HUES6 (cell line): ENCODE data around the gene PRR15L.
"Not testable (repeated sequence)": the region's sequence is repeated elsewhere in the genome, so short reads cannot be mapped to it uniquely, and the experiment has no call there.

Source experiments
- H3K27ac ChIP-seq: 2 replicates; pipeline ENCODE4 v1.7.0; 2013; ENCODE audit warnings: low read depth, mild to moderate bottlenecking, low read length, inconsistent platforms
- H3K27me3 ChIP-seq: 2 replicates; pipeline ENCODE4 v1.6.1; 2013; ENCODE audit warnings: low read length; ENCODE audit not compliant: control insufficient read depth, insufficient read depth
- H3K36me3 ChIP-seq: 2 replicates; pipeline ENCODE4 v1.6.1; 2013; ENCODE audit warnings: low read length; ENCODE audit not compliant: control insufficient read depth, insufficient read depth
- H3K4me1 ChIP-seq: 2 replicates; pipeline ENCODE4 v1.6.1; 2013; ENCODE audit warnings: low read length; ENCODE audit not compliant: control insufficient read depth, insufficient read depth
- H3K4me3 ChIP-seq: 2 replicates; pipeline ENCODE4 v1.5.1; 2013; ENCODE audit warnings: low read depth, low read length
- H3K9ac ChIP-seq: one replicate; pipeline ENCODE4 v1.6.1; 2013; ENCODE audit warnings: mild to moderate bottlenecking, low read length
- H3K9me3 ChIP-seq: 2 replicates; pipeline ENCODE4 v1.6.1; 2013; ENCODE audit warnings: low read depth, low read length; ENCODE audit not compliant: control insufficient read depth, insufficient read depth

PRR15L gene

DNA sequence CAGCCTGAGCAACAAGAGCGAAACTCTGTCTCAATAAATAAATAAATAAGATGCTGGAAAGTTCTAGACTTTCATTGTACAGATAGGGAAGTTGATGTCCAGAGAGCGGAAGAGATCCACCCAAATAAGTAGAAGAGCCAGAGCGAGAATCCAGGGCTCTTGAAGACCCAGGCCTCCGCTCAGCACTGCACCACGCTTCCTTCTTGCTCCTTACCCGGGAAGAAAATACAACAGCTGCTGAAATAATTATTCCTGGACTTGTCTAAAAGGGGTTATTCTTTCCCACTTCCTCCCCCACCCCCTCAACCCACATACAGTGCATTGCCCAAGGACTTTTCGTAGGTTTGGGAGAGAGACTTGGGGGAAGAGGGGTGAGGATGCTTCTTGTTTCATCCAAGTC lies 39.9 kb upstream of the PRR15L start:
- no peaks in the 10 kb centered on the region for H3K9me3 ChIP-seq
- no peak overlapping the region for H3K9ac ChIP-seq
- H3K4me1 ChIP-seq, result peaks cover 32% of the 10 kb centered on the region
- H3K4me3 ChIP-seq, result no peak overlapping the region
- no peaks in the 10 kb centered on the region for H3K36me3 ChIP-seq
- no peak overlapping the region for H3K27ac ChIP-seq
- no peaks in the 10 kb centered on the region for H3K27me3 ChIP-seq

DNA sequence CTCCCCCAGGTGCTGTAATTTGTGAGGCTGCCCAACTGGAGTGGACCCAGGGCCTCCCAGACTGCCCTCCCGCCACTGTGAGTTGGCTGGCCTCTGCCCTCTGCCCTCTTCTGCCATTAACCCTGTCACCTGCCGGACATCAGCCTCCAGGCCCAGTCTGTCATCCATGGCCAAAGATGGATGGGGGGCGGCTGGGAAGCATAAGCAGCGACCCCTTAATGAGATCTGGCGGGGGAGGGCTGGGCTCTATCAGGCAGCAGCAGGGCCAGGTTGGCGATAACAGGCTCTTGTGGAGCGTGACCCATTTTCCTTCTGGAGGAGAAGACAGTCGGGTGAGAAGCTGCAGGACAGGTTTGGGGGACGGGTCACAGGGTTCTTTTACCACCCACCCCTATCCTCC lies 38.5 kb upstream of the PRR15L start:
- H3K36me3 ChIP-seq, result no peaks in the 10 kb centered on the region
- H3K4me1 ChIP-seq, result peaks cover 38% of the 10 kb centered on the region
- no peak overlapping the region for H3K27ac ChIP-seq
- H3K27me3 ChIP-seq, result no peaks in the 10 kb centered on the region
- no peak overlapping the region for H3K4me3 ChIP-seq
- H3K9me3 ChIP-seq, result no peaks in the 10 kb centered on the region
- H3K9ac ChIP-seq, result no peak overlapping the region

DNA sequence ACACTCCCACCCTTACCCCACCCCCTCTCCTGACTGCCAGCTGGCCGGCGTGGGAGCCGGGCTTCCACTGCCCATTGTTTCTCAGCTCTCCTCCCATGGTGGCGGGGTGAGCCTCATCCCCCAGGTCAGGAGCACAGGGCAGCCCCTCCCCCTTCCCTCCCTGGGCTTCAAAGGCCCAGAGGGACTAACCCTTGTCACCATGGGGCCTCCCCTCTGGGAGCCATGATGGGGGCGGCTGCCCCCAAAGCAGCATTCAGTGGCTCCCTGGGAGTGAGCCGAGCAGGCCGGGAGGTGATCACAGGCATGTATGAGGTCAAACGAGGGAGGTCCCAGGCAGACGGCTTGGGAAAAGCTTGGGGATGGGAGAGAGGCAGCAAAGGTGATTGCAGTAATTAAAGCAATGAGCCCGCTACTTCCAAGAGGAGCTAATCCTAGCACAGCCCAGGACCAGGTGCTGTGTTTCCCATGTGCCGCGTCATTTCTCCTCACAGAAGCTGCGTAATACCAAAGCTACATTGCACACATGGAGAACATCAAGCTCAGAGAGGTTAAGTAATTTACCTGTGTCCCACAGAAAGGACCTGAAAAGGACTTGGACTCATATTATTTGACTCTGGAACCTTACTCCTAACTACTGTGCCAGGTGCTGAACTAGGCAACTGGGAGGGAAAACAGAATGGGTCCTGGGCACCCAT lies 37.7 kb upstream of the PRR15L start:
- Histone ChIP-seq H3K27me3 (no peaks in the 10 kb centered on the region), H3K4me1 (peaks cover 46% of the 10 kb centered on the region), H3K9me3 (no peaks in the 10 kb centered on the region), H3K36me3 (no peaks in the 10 kb centered on the region), H3K4me3 (no peak overlapping the region), H3K27ac (no peak overlapping the region), H3K9ac (no peak overlapping the region)

DNA sequence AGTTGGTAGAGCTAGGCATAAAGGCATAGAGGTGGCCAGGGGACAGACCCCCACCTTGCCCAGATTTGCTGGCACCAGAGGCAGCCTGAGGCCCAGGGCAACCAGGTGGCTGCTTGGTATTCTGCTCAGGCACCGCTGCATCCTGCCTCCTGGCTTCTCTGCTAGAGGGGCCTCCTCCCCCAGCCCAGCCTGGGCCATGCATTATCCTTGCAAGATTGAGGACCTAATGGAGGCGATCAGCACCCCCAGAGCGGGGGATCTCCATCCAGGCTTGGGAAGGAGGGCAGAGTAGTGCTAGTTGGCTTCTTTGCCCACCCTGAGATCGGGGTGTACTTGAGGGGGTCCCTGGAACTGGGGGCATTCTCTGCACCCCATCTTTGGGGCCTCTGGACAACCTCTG lies 37.0 kb upstream of the PRR15L start:
- no peak overlapping the region for H3K9ac ChIP-seq
- peaks cover 41% of the 10 kb centered on the region for H3K4me1 ChIP-seq
- H3K9me3 ChIP-seq, result no peaks in the 10 kb centered on the region
- no peak overlapping the region for H3K4me3 ChIP-seq
- no peak overlapping the region for H3K27ac ChIP-seq
- no peaks in the 10 kb centered on the region for H3K36me3 ChIP-seq
- H3K27me3 ChIP-seq, result no peaks in the 10 kb centered on the region

DNA sequence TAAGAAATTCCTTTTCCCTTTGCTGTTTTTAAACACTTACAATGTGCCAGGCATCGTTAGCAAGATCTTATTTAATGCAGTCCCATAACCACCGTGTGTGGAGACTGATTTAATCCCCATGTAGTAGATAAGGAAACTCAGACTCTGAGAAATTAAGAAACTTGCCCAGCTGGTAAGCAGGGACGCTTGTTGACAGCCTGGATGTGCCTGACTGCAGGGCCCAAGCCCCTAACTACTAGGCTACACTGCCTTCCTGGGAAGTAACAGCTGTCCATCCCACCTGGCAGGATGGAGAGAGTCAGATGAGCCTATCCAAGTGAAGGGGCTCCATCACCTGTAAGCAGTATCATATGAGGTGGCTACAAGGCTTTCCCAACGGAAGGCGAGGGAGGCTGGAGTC lies 36.3 kb upstream of the PRR15L start:
- no peak overlapping the region for H3K9ac ChIP-seq
- no peak overlapping the region for H3K27ac ChIP-seq
- H3K9me3 ChIP-seq, result no peaks in the 10 kb centered on the region
- no peaks in the 10 kb centered on the region for H3K36me3 ChIP-seq
- H3K4me1 ChIP-seq, result peaks cover 41% of the 10 kb centered on the region
- H3K27me3 ChIP-seq, result no peaks in the 10 kb centered on the region
- no peak overlapping the region for H3K4me3 ChIP-seq

DNA sequence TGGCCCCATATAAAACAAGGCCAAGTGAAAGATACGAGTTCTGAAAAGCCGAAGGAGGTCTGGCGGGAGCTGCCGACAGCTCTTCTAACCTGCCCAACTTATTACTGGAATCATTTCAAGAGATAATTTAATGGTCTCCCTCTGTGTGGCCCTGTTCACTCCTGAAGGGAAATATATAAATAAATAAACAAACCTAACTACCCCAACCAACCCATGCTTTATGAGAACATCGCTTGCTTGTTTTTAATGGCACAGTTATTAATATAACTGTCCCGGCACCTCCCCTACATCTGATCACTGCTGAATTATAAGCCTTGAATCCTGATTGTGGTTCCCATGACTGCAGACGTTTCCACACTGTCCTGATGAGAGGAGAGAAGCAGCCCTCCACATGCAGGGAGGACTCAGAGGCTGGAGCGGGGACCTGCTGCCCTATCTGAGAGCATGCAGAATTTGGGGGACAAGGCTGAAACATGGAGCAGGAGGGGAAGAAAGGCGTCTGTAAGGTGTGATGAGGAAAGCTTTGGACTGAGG lies 35.4 kb upstream of the PRR15L start:
- H3K4me3 ChIP-seq, result no peak overlapping the region
- no peak overlapping the region for H3K27ac ChIP-seq
- no peaks in the 10 kb centered on the region for H3K9me3 ChIP-seq
- peaks cover 41% of the 10 kb centered on the region for H3K4me1 ChIP-seq
- H3K27me3 ChIP-seq, result no peaks in the 10 kb centered on the region
- no peak overlapping the region for H3K9ac ChIP-seq
- no peaks in the 10 kb centered on the region for H3K36me3 ChIP-seq

DNA sequence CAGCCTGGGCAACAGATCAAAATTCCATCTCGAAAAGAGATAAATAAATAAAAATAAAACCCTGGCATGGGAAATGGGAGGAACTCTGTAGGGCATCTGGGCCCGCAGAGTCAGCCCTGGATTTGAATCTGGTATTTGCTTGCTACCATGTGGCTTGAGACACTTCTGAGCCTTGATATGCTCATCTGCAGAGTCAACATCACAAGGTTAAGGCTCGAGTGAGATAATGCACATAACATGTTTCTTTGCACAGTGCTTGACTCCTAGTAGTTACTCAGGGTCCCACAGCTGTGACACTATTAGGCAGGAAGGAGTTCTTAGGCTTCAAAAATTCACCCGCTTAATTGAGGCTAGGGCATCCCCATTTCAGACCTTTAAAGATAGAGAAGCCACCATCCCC lies 34.5 kb upstream of the PRR15L start:
- no peaks in the 10 kb centered on the region for H3K36me3 ChIP-seq
- H3K9me3 ChIP-seq, result no peaks in the 10 kb centered on the region
- H3K27ac ChIP-seq, result no peak overlapping the region
- H3K4me1 ChIP-seq, result peaks cover 50% of the 10 kb centered on the region
- no peak overlapping the region for H3K9ac ChIP-seq
- no peaks in the 10 kb centered on the region for H3K27me3 ChIP-seq
- H3K4me3 ChIP-seq, result no peak overlapping the region

DNA sequence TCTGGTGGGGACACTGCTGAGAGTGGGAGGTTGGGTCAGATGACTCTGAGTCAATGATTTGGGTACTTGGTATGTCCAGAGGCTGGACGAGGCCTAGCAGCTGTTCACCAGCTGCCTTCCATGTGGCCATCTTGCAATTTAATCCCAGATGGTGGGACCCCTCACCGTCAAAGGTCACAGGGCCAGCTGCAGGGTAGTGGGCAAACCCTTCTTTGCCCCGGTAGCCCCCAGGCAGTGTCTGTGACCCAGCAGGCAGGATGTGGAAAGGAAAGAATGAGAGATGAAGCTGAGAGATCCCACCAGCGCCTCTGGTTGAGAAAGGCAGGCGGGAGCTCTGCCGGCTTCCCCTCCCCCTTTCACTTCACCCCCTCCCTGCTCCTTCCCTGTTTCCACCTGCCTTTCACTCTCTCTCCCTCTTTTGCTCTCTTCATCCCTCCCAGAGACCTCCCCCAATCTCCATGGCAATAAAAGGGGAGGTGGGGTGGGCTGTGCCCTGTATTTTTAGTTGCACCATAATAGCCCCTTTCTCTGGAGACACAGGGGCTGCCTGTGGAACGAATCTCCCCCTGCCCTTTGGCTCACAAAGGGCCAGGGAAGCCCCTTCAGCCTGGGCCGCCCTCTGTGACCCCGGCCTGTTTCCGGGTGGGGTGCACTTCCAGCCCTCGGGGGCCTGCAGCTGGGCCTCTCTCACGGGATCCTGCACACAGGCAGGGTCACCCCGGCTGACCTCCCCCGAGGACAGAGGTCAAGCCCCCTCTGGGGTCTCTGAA lies 33.5 kb upstream of the PRR15L start:
- H3K4me3 ChIP-seq, result peak overlapping the region; percentile 38
- no peak overlapping the region for H3K9ac ChIP-seq
- H3K27me3 ChIP-seq, result no peaks in the 10 kb centered on the region
- no peaks in the 10 kb centered on the region for H3K9me3 ChIP-seq
- H3K4me1 ChIP-seq, result peaks cover 52% of the 10 kb centered on the region
- no peak overlapping the region for H3K27ac ChIP-seq
- H3K36me3 ChIP-seq, result no peaks in the 10 kb centered on the region

DNA sequence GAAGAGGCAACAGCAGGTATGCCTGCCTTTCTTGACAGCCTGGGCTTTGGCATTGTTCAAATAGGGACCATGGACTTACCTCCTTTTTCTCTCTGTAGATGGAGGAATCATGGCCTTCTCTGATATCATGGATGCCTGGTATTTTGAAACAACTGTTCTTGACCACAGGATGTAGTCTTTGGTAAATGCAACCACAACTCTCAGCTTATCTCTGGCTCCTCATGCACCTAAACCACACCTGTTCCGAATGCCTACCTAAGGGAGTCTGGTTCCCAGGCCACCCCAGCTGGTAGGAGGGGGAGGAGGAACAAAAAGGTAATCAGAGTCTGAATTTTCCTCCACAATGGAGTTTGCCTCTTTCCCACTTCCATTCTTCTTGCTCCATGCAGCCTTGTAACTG lies 32.0 kb upstream of the PRR15L start:
- H3K4me3 ChIP-seq, result no peak overlapping the region
- no peak overlapping the region for H3K9ac ChIP-seq
- no peak overlapping the region for H3K27ac ChIP-seq
- H3K4me1 ChIP-seq, result peaks cover 38% of the 10 kb centered on the region
- H3K27me3 ChIP-seq, result no peaks in the 10 kb centered on the region
- no peaks in the 10 kb centered on the region for H3K9me3 ChIP-seq
- no peaks in the 10 kb centered on the region for H3K36me3 ChIP-seq

DNA sequence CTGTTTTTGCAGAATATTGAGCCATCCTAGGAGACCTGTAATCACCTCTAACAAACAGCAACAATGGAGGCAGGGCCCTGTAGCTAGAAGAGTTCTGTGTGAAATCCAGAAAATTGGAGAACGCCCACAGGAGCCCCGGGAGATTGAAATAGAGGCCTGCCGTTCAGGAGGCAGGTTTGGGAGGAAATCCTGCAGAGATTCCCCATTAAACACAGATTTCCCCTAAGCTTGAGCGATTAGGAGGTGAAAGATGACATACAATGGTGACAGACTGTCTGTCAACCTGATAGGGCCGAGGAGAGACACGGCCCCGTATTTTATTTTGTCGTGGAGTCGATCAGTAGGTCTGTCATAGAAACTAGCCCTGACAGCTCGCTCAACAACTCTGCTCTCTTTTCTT lies 31.5 kb upstream of the PRR15L start:
- Histone ChIP-seq H3K27me3 (no peaks in the 10 kb centered on the region), H3K4me3 (no peak overlapping the region), H3K27ac (no peak overlapping the region), H3K4me1 (peaks cover 32% of the 10 kb centered on the region), H3K9me3 (no peaks in the 10 kb centered on the region), H3K9ac (no peak overlapping the region), H3K36me3 (0 out of 2 replicates have a peak, but pooled peaks cover 2% of the 10 kb centered on the region)

DNA sequence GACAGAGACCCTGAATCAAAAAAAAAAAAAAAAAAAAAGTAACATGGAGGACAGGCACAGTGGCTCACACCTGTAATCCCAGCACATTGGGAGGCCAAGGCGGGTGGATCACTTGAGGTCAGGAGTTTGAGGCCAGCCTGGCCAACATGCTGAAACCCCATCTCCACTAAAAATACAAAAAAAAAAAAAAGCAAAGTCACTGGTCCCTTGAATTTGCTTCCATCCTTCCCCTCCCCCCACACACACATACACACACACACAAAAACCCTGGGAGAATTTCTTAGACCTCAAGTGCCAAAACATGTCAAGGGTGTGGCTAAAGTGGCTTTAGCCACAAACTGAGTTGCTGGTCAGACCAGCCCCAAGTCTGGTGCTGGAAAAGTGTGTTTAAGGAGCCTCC lies 30.8 kb upstream of the PRR15L start:
- H3K4me1 ChIP-seq, result peaks cover 31% of the 10 kb centered on the region
- not testable (repeated sequence) for H3K27ac ChIP-seq, H3K9me3 ChIP-seq, H3K4me3 ChIP-seq, H3K9ac ChIP-seq, H3K36me3 ChIP-seq, H3K27me3 ChIP-seq
